Muscle layer of colon (tissue), 2 donors: ENCODE measurements around the gene VPS16.

Experiments used
- H3K27ac ChIP-seq: one replicate; pipeline ENCODE4 v1.7.0; 2013; ENCODE audit warnings: low read depth, mild to moderate bottlenecking, low read length, moderate library complexity
- H3K27me3 ChIP-seq, 2 donors: one replicate each; pipeline ENCODE4 v1.7.0; 2013; ENCODE audit warnings: low read length in 2 of 2, mild to moderate bottlenecking in 2 of 2; ENCODE audit not compliant: insufficient read depth in 2 of 2, control insufficient read depth in 1 of 2
- H3K36me3 ChIP-seq: one replicate; pipeline ENCODE4 v1.7.0; 2013; ENCODE audit warnings: mild to moderate bottlenecking, low read length; ENCODE audit not compliant: insufficient read depth
- H3K4me1 ChIP-seq: one replicate; pipeline ENCODE4 v1.7.0; 2013; ENCODE audit warnings: mild to moderate bottlenecking, low read length; ENCODE audit not compliant: insufficient read depth
- H3K4me3 ChIP-seq, 2 donors: one replicate each; pipeline ENCODE4 v1.7.0; 2013; ENCODE audit warnings: low read length in 2 of 2, low read depth in 1 of 2, mild to moderate bottlenecking in 1 of 2, moderate library complexity in 1 of 2
- H3K9ac ChIP-seq: one replicate; pipeline ENCODE4 v1.7.0; 2013; ENCODE audit warnings: low read length
- H3K9me3 ChIP-seq: one replicate; pipeline ENCODE4 v1.7.0; 2013; ENCODE audit warnings: mild to moderate bottlenecking, low read length
- donor health status: abdominal sarcoma.
- donor health status: Adenocarcinoma of cecum.

Gene VPS16

DNA sequence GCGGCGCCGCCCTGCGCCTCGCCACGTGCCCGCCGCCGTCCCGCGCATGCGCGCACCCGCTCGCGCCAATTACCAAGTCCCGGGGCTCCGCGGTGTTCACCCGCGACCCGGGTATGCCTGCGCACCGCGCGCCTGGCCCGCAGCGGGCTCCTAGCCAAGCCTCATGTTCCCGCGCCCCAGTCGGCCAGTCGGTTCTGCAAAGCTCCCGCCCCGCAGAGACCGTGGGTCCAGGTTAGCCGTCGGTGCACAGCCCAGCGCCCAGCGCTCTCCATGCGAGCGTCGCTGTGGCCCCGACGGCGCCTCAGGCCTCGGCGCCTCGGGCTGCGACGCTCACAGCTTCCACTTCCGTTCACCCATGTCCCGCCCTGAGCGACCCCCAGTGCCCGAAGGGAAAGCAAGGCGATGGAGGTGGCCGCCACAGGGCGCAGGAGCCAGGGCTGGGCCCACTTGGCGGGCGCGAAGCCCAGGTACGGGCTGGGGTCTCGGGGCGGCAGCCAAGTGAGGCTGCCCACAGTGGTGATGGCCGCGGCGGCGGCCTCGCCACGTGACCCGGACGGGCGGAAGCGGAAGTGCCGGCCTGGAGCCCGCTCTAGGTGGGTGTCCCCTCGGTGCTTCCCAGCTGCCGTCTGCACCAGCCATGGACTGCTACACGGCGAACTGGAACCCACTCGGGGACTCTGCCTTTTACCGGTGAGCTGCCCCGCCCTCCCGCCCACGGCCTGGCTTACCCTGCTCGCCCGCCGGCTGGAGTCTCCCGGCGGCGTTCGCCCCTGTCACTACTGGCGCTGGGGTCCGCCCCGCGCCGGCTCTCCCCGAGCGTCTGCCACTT is at the start of gene VPS16, which contains the start of gene PCED1A:
Gene VPS16, plus strand, starts transcription at position 608 of the 829 bp plus-strand sequence. Its CDS starts 30 bp downstream, at position 638.
Gene PCED1A, minus strand, starts transcription at position 518 of the 829 bp plus-strand sequence. CDS start 743 bp downstream, outside the sequence.
- Histone ChIP-seq H3K27ac (peak within 1 kb of the TSS; percentile 95), H3K4me1 (peaks cover 20% of the 10 kb centered on the region), H3K27me3 (no peaks in the 10 kb centered on the region), H3K9me3 (no peaks in the 10 kb centered on the region), H3K9ac (peak within 1 kb of the TSS; percentile 76), H3K36me3 (peaks cover 11% of the 10 kb centered on the region), H3K4me3 (peak within 1 kb of the TSS; percentile 85 to 96)

DNA sequence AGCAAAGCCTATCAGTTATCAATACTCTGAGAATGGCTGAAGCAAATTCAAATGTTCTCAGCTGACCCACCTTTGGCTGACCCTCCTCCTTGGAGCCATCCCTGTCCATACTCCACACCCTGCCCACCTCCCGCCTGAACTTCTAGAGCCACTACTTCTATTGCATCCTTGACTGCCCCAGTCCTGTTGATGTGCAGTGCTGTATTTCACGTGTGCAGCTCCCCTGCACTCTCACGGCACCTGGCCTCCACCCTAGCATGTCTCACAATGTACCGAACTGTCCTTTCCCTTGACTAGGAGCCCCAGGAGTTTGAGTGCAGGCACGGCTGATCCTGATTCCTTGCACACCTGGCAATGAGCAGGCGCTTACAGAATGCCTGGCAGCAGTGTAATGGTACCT is 47.1 kb upstream of the VPS16 start:
- no peak overlapping the region for H3K9ac ChIP-seq
- H3K4me3 ChIP-seq: no peak overlapping the region
- peaks cover 0 to 4% of the 10 kb centered on the region in 2 donors for H3K27me3 ChIP-seq
- H3K4me1 ChIP-seq: no peaks in the 10 kb centered on the region
- no peaks in the 10 kb centered on the region for H3K36me3 ChIP-seq
- H3K27ac ChIP-seq: no peak overlapping the region
- no peaks in the 10 kb centered on the region for H3K9me3 ChIP-seq

DNA sequence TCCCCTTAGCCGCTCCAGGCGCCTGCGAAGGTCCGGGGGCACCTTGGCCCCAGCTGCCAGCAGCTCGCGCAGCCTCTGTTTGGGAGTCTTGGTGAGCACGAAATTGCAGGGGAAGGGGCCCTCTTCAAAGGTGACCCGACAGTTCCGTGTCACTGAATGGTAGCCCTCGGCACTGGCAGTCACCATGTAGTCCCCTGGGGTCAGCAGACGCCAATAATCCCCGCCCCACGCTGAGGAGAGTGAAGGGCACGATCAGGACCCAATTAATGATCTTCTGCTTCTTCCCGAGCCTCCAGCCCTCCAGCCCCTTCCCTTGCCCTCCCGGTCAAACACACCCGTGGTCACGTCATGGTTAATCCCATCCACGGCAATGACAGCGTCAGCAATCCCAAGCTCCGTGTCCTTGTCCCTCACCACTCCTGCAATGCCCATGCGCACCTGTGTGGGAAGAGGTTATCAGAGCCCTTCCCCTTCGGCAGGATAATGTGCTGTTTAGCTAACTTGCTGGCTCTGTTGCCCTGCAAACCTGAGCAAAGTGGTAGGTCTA is 46.3 kb upstream of the VPS16 start:
- Histone ChIP-seq H3K36me3 (no peaks in the 10 kb centered on the region), H3K9ac (no peak overlapping the region), H3K4me3 (no peak overlapping the region), H3K27me3 (peaks cover 0 to 12% of the 10 kb centered on the region in 2 donors), H3K4me1 (no peaks in the 10 kb centered on the region), H3K27ac (no peak overlapping the region), H3K9me3 (no peaks in the 10 kb centered on the region)

- Histone ChIP-seq H3K9me3 (no peaks in the 10 kb centered on the region), H3K9ac (no peak overlapping the region), H3K27ac (no peak overlapping the region), H3K4me3 (no peak overlapping the region), H3K36me3 (no peaks in the 10 kb centered on the region), H3K27me3 (peaks cover 3 to 18% of the 10 kb centered on the region in 2 donors), H3K4me1 (no peaks in the 10 kb centered on the region)
Measured at GRCh38 chr20:2794866-2795447, 45.6 kb upstream of the VPS16 start.

DNA sequence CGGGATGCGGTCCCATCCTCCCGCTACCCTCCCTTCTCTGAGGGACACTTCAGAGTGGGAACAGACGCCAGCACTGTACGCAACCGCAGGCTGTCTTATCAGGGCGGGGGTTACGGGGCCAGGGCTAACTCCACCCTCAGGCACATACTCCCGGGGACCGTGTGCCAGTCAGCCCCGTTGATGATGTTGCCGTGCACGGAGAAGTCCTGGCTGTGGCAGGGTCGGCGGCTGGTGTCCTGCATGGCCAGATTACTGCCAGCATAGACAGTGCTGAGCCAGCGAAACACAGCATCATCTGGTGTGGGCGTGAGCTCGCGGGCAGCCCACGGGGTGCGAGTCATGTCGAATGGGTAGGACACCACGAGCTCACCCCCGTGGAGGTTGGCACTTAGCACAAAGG is 45.1 kb upstream of the VPS16 start:
- Histone ChIP-seq H3K27me3 (peaks cover 5 to 23% of the 10 kb centered on the region in 2 donors), H3K9me3 (no peaks in the 10 kb centered on the region), H3K27ac (no peak overlapping the region), H3K4me3 (no peak overlapping the region), H3K36me3 (no peaks in the 10 kb centered on the region), H3K9ac (no peak overlapping the region), H3K4me1 (no peaks in the 10 kb centered on the region)

GRCh38 chr20:2796011-2796660 is 44.4 kb upstream of the VPS16 start:
- Histone ChIP-seq H3K9ac (no peak overlapping the region), H3K36me3 (no peaks in the 10 kb centered on the region), H3K27me3 (peaks cover 5 to 30% of the 10 kb centered on the region in 2 donors), H3K27ac (no peak overlapping the region), H3K4me1 (no peaks in the 10 kb centered on the region), H3K9me3 (no peaks in the 10 kb centered on the region), H3K4me3 (no peak overlapping the region)

GRCh38 chr20:2797136-2797983 is 43.2 kb upstream of the VPS16 start:
- Histone ChIP-seq H3K9me3 (no peaks in the 10 kb centered on the region), H3K9ac (no peak overlapping the region), H3K27me3 (peaks cover 5 to 42% of the 10 kb centered on the region in 2 donors), H3K36me3 (no peaks in the 10 kb centered on the region), H3K4me3 (no peak overlapping the region), H3K27ac (no peak overlapping the region), H3K4me1 (no peaks in the 10 kb centered on the region)

DNA sequence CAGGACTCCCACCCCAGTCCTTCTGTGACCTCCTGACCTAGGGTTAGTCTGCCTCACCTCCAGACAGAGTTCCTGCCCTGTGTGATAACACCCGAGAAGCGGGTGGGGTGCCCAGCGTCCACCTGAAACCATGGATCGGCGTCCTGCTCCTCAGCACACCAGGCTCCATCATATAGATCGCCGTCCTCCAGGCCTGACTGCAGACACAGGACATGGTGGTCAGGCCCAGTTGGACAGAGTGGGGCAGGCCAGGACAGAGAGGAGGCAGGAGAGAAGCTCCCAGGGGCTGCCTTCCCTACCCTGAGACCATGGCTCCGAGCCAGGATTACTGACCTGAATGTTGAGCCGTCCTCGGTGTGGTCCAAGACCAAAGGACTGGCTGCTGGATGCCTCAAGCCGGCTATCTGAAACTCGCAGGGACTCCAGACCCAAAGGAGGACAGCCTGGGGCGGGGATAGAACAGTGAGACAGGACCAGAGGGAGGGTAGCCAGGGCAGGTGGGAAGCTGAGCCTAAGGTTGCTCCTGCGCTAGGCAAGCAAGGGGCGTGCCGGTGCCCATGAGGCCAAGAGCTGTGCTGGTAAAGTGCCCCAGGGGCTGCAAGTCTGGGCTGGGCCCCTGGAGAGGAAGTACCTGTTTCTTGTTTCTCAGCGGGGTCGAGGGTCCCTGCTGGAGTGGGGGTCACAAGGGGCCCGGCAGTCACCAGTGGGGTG is 42.3 kb upstream of the VPS16 start:
- H3K27ac ChIP-seq: no peak overlapping the region
- peaks cover 5 to 43% of the 10 kb centered on the region in 2 donors for H3K27me3 ChIP-seq
- no peaks in the 10 kb centered on the region for H3K4me1 ChIP-seq
- H3K9ac ChIP-seq: no peak overlapping the region
- H3K9me3 ChIP-seq: no peaks in the 10 kb centered on the region
- no peaks in the 10 kb centered on the region for H3K36me3 ChIP-seq
- H3K4me3 ChIP-seq: no peak overlapping the region

- Histone ChIP-seq H3K27ac (no peak overlapping the region), H3K4me3 (no peak overlapping the region), H3K27me3 (peaks cover 5 to 47% of the 10 kb centered on the region in 2 donors), H3K9ac (no peak overlapping the region), H3K36me3 (no peaks in the 10 kb centered on the region), H3K4me1 (no peaks in the 10 kb centered on the region), H3K9me3 (no peaks in the 10 kb centered on the region)
Measured at GRCh38 chr20:2798814-2799213, 41.7 kb upstream of the VPS16 start.

DNA sequence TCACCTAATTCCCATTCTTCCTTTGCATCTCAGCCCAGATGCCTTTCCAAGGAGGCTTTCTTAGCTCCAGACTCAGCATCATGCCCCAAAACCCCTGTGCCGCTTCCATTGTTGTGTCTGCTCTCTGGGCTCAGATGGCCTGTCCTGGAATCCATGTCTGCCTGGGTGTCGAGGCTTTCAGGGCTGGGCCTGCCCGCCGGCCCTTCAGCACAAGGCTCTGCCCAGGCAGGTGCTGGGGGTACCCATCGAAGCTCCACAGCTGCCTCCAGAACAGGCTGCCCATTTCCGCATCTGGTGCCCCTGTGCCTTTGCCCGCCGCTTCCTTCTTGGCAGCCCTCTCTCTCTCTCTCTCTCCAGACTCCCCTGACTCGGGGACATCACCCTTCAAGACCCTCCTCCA is 41.3 kb upstream of the VPS16 start:
- Histone ChIP-seq H3K9me3 (no peaks in the 10 kb centered on the region), H3K27me3 (peaks cover 5 to 51% of the 10 kb centered on the region in 2 donors), H3K4me3 (peak overlapping the region in 1 of 2 donors; percentile 49), H3K27ac (no peak overlapping the region), H3K36me3 (no peaks in the 10 kb centered on the region), H3K4me1 (no peaks in the 10 kb centered on the region), H3K9ac (no peak overlapping the region)
